ENCODE measurements around the gene IGF2.

The IGF2 gene

GRCh38 chr11:2093575-2094353, 45.4 kb downstream of the IGF2 start:
- in situ Hi-C loops (cut with MboI; ENCODE audit: low sequenced_read_pairs), result no loop called here

- in situ Hi-C loops (cut with MboI; ENCODE audit: low sequenced_read_pairs), result no loop called here
These were observed 46.2 kb downstream of the IGF2 start for GRCh38 chr11:2092956-2093412.

- in situ Hi-C loops (cut with MboI; ENCODE audit: low sequenced_read_pairs), result no loop called here
These were observed 46.7 kb downstream of the IGF2 start for GRCh38 chr11:2092464-2092910.

GRCh38 chr11:2091786-2092463, 47.3 kb downstream of the IGF2 start:
- in situ Hi-C loops (cut with MboI; ENCODE audit: low sequenced_read_pairs), result no loop called here

- in situ Hi-C loops (cut with MboI; ENCODE audit: low sequenced_read_pairs), result no loop called here
These were observed 48.0 kb downstream of the IGF2 start for GRCh38 chr11:2091112-2091746.

- in situ Hi-C loops (cut with MboI; ENCODE audit: low sequenced_read_pairs), result no loop called here
These were observed 48.7 kb downstream of the IGF2 start for GRCh38 chr11:2090172-2091111.

- in situ Hi-C loops (cut with MboI; ENCODE audit: low sequenced_read_pairs), result no loop called here
These were observed 49.5 kb downstream of the IGF2 start for GRCh38 chr11:2089536-2090165.

- in situ Hi-C loops (cut with MboI; ENCODE audit: low sequenced_read_pairs), result no loop called here
These were observed 50.2 kb downstream of the IGF2 start for GRCh38 chr11:2088746-2089535.

- in situ Hi-C loops (cut with MboI; ENCODE audit: low sequenced_read_pairs), result no loop called here
These were observed 50.9 kb downstream of the IGF2 start for GRCh38 chr11:2088284-2088683.

GRCh38 chr11:2086239-2087040, 52.7 kb downstream of the IGF2 start:
- in situ Hi-C loops (cut with MboI; ENCODE audit: low sequenced_read_pairs), result no loop called here

GRCh38 chr11:2085251-2086066, 53.7 kb downstream of the IGF2 start:
- in situ Hi-C loops (cut with MboI; ENCODE audit: low sequenced_read_pairs), result no loop called here

GRCh38 chr11:2084721-2085120, 54.5 kb downstream of the IGF2 start:
- in situ Hi-C loops (cut with MboI; ENCODE audit: low sequenced_read_pairs), result no loop called here

All from hTERT RPE-1 (cell line).